ENCODE measurements around the gene RHBDL2.
"Not testable (repeated sequence)": the region's sequence is repeated elsewhere in the genome, so short reads cannot be mapped to it uniquely, and the experiment has no call there.

RHBDL2 gene

GRCh38 chr1:38929476-38929875 is 12.2 kb downstream of the RHBDL2 start:
- peak; percentile 23 to 57 for DNase-seq

DNA sequence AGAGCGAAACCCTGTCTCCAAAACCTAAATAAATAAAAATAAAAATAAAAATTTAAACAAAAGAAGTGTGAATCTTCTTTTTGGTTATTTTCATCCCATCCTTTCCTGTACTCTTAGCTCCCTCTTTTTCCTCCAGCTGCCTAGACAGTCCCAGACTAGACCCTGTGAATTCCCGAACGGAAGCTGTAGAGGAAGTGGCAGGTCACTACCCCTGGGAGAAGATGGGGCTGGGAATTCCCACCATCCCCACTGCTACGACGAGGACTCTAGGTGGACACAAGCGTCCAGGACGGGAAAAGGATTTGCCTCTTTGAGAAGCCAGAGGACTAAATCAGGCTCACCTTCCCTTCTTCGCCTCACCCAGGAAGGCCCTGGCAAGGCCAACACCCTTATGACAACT is 12.6 kb downstream of the RHBDL2 start:
- no peak for DNase-seq

GRCh38 chr1:38926091-38926490 is 15.5 kb downstream of the RHBDL2 start:
- DNase-seq, result no peak

- no peak for DNase-seq
Measured at GRCh38 chr1:38925391-38925790, 16.2 kb downstream of the RHBDL2 start.

DNA sequence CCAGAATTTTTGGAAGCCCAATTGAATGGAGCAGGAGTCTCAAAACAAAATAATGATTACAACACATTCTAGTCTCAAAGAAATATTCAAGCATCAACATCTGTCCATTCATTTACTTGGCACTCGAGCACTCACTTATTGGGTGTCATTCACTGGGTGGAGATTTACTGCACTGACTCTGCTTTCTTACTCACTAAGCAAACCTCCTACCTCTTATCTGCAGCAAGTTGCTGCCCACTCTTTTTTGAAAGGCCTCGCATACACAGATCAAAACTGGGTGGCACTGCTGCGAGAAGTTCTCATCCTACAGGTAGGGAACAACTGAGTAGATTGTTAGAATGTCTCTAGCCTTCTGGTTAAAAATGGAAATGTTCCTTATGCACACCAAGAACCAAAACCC is 18.0 kb downstream of the RHBDL2 start:
- no peak for DNase-seq

DNA sequence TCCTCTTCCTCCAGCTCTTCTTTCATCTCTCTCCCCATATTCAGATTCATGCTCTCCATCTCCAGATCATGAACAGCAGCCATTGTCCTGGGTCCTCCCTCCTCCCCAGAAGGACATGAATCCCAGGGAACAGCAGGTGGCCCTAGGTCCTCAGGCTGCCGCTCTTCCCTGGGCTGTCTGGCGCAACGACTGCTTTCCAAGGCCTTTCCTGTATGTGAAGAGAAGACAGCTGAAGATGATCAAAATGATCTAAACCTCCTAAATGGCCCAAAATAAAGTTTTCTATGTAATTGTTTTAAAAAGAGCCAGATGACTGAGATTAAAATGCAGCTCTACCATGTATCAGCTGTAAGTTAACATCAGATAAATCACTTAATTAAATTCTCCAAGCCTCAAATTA is 22.5 kb downstream of the RHBDL2 start:
- peak; percentile 26 to 59 for DNase-seq

GRCh38 chr1:38918568-38918967 is 23.1 kb downstream of the RHBDL2 start:
- peak in 1 of 2 experiments; percentile 34 for DNase-seq

- no peak for DNase-seq
Measured at GRCh38 chr1:38917772-38918171, 23.9 kb downstream of the RHBDL2 start.

DNA sequence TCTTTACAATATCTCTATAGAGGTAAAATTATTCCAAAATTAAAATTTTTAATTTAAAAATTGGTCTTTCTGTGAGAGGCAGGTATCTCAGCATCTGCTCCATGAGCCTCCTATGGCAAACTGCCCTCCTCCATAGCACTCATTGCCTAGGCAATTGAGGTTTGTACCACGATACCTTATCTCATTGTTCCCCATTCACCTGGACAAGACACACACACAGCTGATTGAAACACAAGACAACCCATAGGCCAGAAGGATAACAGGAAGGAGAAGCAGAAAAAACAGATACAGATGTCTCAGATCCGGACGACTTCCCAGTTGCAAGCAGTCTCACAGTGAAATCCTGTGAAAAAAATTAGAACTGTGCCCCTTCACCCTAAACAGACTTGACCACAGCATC is 24.3 kb downstream of the RHBDL2 start:
- DNase-seq, result no peak

GRCh38 chr1:38915352-38915948 is 26.2 kb downstream of the RHBDL2 start:
- no peak for DNase-seq

DNA sequence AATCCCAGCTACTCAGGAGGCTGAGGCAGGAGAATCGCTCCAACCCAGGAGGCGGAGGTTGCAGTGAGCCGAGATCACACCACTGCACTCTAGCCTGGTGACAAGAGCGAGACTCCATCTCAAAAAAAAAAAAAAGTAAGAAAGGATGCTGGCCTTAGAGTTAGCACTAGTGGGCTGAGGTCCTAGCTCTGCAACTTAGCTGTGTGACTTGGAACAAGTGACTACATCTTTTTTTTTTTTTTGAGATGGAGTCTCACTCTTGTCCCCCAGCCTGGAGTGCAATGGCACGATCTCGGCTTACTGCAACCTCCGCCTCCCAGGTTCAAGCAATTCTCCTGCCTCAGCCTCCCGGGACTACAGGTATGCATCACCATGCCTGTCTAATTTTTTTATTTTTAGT is 26.7 kb downstream of the RHBDL2 start:
- not testable (repeated sequence) for DNase-seq

DNA sequence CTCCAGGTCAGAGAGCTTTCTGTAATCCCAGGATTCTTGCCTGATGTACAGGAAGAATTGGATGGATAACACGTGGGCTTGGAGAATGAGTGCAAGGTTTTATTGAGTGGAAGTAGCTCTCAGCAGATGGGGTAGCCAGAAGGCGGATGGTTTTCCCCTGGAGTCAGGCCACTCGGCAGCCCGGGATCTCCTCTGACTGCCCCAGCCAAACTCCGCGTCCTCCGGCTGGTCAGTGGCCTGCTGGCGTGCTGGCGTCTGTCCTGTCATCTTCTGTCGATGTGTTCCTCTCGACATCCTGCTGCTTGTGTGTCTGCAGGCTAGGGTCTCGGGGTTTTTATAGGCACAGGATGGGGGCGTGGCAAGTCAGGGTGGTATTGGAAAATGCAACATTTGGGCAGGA is 32.8 kb downstream of the RHBDL2 start:
- DNase-seq, result no peak

DNA sequence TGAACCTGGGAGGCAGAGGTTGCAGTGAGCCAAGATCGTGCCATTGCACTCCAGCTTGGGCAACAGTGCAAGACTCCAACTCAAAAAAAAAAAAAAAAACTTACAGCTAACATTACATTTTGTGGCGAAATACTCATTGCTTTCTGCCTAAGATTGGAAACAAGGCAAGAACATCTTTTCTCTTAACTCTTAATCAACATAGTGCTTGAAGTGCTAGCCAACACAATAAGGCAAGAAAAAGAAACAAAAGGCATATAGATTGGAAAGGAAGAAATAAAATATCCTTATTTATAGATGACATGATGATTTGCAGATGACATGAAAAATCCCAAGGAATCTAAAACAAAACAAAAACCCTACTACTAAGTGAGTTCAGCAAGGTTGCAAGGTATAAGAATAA is 35.6 kb downstream of the RHBDL2 start:
- no peak for DNase-seq

DNA sequence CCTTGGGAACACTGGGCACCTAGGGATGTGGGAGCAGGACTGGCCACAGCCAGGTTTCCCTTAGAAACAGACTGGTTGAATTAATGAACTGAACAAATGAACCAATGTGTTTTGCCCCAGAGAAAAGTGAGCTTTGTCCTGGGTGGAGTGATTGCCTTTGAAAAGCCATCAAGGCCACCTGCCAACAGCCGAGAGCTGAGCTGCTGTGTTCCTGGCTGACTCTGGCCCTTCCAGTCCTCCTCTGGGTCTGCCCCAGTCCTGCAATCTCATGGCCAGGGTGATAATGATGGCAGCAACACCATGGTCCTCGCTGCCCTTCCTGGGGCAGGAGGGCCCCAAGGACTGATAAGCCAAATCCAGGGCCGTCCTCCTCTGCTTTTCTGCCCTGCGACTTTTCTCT is 42.1 kb downstream of the RHBDL2 start:
- no peak for DNase-seq

- no peak for DNase-seq
Measured at GRCh38 chr1:38898653-38899230, 42.9 kb downstream of the RHBDL2 start.

- DNase-seq, result no peak
Measured at GRCh38 chr1:38896169-38896568, 45.5 kb downstream of the RHBDL2 start.

GRCh38 chr1:38892976-38893375 is 48.7 kb downstream of the RHBDL2 start:
- no peak for DNase-seq

DNA sequence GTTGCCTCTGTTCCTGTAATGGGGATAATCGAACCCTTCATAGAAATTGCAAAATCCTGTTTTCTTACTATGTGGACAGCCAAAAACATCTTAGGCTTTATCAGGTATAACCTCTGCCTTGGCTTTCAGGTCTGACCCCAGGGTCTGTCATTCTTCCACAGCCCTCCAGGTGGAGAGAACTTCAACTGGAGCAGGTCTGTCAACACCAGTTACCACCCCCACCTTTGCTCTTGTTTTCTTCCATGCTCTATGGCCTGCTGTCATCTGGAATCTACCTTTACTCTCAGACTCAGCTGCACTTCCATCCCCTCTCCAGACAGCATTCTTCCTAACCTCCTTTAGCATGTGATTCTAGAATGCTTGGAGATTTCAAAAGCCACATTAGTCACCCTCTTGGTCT is 49.9 kb downstream of the RHBDL2 start:
- peak in 1 of 2 experiments; percentile 33 for DNase-seq

- no peak for DNase-seq
Measured at GRCh38 chr1:38889589-38889988, 52.0 kb downstream of the RHBDL2 start.

GRCh38 chr1:38888423-38889333 is 53.0 kb downstream of the RHBDL2 start:
- DNase-seq, result no peak

DNA sequence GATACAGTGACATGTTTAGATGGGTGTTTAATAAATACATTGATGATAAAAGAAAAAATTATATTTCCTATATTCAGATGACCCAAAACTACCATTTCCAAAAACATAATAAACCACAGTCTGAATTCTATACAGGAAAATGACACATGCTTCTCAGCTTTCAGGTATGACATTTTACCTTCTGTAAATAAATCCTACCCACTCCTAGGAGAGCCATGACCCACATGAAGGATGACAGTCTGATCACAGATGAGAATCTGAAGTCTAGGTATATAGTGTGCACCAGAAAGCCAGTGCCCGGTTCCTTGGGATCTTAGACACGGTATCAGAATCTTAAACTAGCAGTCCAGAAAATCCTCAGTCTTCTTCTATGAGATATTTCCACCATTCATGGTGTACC is 56.5 kb downstream of the RHBDL2 start:
- DNase-seq, result no peak

GRCh38 chr1:38881487-38881886 is 60.1 kb downstream of the RHBDL2 start, which contains the start of gene GJA9:
GJA9 (minus strand) TSS chr1:38881587; CDS start chr1:38876098, 5,489 bp downstream.
- no peak for DNase-seq

DNA sequence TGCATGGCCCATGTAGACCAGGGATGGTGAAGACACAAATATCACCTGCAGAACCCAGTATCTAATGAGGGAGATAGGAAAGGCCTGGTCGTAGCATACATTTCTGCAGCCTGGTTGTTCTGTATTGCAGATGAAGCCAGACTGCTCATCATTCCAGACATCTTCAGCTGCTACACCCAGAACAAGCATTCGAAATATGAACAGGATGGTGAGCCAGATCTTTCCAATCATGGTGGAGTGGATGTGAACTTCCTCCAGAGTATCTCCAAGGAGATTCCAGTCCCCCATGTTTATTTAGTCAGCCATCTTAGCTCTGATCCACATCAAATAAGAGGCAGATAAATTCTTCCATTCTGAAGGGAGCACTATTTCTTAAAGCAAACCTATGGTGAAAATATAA is 65.8 kb downstream of the RHBDL2 start:
- no peak for DNase-seq
